ENCODE measurements around the gene WDR72.

WDR72 gene

DNA sequence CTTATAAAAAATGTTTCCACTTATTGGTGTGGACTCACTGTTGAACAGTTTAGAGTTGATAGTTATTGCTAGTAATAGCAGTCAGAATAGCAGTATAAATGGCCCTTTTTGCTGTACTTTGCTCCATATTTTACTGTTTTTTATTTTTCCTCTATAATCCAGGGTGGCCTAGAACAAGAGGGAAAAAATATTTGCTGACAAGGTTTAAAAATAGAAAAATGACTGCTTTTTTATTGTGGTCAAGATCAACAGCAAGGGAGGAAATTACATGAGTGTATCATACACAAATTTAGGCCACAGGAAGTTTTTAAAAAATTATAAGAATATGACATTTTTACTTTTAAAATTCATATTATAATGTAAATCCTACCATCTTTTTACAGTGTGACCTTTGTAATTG, 269.1 kb downstream of the WDR72 start:
- TF ChIP-seq POLR2A (IDR thresholded peaks at IDR 0.05; ENCODE audit: extremely low read depth, insufficient read length), result no peak
- TF ChIP-seq, protein P1, sequence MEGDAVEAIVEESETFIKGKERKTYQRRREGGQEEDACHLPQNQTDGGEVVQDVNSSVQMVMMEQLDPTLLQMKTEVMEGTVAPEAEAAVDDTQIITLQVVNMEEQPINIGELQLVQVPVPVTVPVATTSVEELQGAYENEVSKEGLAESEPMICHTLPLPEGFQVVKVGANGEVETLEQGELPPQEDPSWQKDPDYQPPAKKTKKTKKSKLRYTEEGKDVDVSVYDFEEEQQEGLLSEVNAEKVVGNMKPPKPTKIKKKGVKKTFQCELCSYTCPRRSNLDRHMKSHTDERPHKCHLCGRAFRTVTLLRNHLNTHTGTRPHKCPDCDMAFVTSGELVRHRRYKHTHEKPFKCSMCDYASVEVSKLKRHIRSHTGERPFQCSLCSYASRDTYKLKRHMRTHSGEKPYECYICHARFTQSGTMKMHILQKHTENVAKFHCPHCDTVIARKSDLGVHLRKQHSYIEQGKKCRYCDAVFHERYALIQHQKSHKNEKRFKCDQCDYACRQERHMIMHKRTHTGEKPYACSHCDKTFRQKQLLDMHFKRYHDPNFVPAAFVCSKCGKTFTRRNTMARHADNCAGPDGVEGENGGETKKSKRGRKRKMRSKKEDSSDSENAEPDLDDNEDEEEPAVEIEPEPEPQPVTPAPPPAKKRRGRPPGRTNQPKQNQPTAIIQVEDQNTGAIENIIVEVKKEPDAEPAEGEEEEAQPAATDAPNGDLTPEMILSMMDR (IDR thresholded peaks at IDR 0.05; ENCODE audit: low read depth, low read length), result no peak
- H3K4me3 ChIP-seq (ENCODE audit: low read depth, low read length), result no peak overlapping the region

DNA sequence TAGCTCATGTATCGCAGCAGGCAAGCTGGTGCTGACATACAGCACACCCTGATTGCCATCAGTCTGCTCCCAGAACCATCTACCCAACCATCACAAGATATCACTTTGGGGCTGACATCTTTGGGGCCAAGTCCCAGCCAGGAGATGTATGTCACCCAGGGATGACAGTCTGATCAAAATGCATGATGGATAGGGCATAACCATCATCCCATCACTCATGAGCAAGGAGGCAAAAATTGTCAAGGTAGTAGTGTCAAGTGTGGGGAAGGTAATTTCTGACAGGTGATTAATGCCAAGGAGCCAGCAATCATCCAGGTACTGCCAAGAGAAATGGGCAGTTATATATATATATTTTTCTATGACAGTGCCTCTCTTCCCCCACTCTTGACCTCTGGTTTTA, 277.4 kb downstream of the WDR72 start:
- H3K4me3 ChIP-seq (ENCODE audit: low read depth, low read length), result no peak overlapping the region
- TF ChIP-seq POLR2A (IDR thresholded peaks at IDR 0.05; ENCODE audit: extremely low read depth, insufficient read length) (no peak), MYC (IDR thresholded peaks at IDR 0.05; ENCODE audit: low read depth, low read length) (no peak)
- TF ChIP-seq, protein P1 (IDR thresholded peaks at IDR 0.05; ENCODE audit: low read depth, low read length), result no peak
- TF ChIP-seq, protein P2, sequence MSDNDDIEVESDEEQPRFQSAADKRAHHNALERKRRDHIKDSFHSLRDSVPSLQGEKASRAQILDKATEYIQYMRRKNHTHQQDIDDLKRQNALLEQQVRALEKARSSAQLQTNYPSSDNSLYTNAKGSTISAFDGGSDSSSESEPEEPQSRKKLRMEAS (IDR thresholded peaks at IDR 0.05; ENCODE audit: low read depth, low read length), result no peak
- no peak for DNase-seq (ENCODE audit: low read depth)

More for the DNA sequence above, 269.1 kb downstream of the WDR72 start:
- DNase-seq (ENCODE audit: low read depth), result no peak

DNA sequence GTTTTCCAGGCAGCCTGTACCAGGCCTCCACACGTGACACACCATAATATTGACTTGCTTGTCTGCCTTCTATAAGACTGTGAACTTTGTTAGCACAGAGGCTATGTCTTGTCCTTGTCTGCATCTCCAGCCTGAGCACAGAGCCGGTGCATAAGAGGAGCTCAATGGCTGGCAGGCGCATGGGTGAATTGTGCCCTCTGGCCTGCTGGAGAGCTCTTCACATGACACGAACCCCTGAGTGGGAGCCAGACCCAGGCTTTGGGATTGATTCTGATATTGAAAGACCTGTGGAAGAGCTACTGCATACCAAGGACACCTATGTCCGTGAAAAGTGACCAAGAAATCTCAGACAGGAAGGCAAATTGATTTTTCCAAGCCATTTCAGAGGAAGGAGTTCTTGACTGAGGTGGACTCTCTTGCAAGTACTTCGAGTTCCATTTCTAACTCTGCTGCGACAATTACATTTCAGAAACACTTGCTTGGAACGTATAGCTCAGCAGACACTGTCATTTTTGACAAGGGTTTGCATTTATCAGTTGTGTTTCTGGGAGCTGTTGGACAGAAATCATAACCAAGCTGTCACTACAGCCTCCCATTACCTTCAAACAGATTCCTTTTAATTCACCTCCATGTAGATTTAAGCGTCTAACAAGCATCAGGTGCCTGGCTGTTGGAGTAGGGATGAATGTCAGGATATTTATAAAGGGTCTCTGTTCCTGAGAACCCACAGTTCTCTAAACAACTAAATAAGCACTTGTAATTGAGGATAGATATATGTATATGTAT, 281.3 kb downstream of the WDR72 start:
- H3K4me3 ChIP-seq (ENCODE audit: low read depth, low read length), result no peak overlapping the region
- no peak for DNase-seq (ENCODE audit: low read depth)
- TF ChIP-seq, protein P2 (IDR thresholded peaks at IDR 0.05; ENCODE audit: low read depth, low read length), result no peak
- TF ChIP-seq POLR2A (IDR thresholded peaks at IDR 0.05; ENCODE audit: extremely low read depth, insufficient read length), result no peak
- TF ChIP-seq, protein P1 (IDR thresholded peaks at IDR 0.05; ENCODE audit: low read depth, low read length), result no peak
- no peak for TF ChIP-seq MYC (IDR thresholded peaks at IDR 0.05; ENCODE audit: low read depth, low read length)

DNA sequence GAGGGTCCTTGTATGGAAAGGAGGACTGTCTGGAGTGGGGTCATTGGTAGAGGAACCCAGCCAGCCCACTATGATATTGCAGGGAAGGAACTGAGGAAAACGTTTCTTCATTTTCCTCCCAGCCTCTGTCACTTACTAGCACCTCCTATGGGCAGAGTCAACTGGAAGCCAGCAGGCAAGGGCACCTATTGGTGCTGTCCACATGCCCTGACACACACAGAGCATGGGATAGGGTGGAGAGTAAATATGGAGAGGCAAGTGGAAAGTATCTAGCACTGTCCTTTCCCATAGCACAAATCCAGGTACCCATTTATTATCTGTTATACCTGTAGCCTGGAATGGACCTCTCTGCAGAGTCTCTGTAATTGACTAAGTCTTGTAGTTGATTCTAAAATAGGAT, 285.6 kb downstream of the WDR72 start:
- DNase-seq (ENCODE audit: low read depth), result no peak
- no peak for TF ChIP-seq MYC (IDR thresholded peaks at IDR 0.05; ENCODE audit: low read depth, low read length)
- TF ChIP-seq, protein P1 (IDR thresholded peaks at IDR 0.05; ENCODE audit: low read depth, low read length), result no peak
- TF ChIP-seq, protein P2 (IDR thresholded peaks at IDR 0.05; ENCODE audit: low read depth, low read length), result no peak
- no peak for TF ChIP-seq POLR2A (IDR thresholded peaks at IDR 0.05; ENCODE audit: extremely low read depth, insufficient read length)
- H3K4me3 ChIP-seq (ENCODE audit: low read depth, low read length), result no peak overlapping the region

DNA sequence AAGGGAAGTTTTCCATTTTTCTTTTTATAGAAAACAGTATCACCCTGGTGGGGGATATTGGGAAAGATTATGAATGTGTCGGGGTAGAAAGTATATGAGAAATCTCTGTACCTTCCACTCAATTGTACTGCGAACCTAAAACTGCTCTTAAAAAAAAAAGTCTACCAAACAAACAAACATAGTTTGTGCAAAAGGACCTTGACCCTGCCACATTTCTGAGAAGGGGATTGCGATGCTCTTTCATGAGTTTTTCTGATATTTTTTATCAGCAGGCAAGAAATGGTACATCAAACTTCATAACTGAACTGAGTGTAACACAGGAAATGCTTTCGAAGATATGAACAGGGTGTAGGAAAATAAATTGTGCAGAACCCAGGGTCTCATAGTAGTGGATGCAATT, 286.0 kb downstream of the WDR72 start:
- DNase-seq (ENCODE audit: low read depth), result no peak
- TF ChIP-seq, protein P1 (IDR thresholded peaks at IDR 0.05; ENCODE audit: low read depth, low read length), result no peak
- TF ChIP-seq MYC (IDR thresholded peaks at IDR 0.05; ENCODE audit: low read depth, low read length) (no peak), POLR2A (IDR thresholded peaks at IDR 0.05; ENCODE audit: extremely low read depth, insufficient read length) (no peak)
- TF ChIP-seq, protein P2 (IDR thresholded peaks at IDR 0.05; ENCODE audit: low read depth, low read length), result no peak
- H3K4me3 ChIP-seq (ENCODE audit: low read depth, low read length), result no peak overlapping the region

Data from NB4 (cell line).